ENCODE results near the gene GNB3.

GNB3 gene

DNA sequence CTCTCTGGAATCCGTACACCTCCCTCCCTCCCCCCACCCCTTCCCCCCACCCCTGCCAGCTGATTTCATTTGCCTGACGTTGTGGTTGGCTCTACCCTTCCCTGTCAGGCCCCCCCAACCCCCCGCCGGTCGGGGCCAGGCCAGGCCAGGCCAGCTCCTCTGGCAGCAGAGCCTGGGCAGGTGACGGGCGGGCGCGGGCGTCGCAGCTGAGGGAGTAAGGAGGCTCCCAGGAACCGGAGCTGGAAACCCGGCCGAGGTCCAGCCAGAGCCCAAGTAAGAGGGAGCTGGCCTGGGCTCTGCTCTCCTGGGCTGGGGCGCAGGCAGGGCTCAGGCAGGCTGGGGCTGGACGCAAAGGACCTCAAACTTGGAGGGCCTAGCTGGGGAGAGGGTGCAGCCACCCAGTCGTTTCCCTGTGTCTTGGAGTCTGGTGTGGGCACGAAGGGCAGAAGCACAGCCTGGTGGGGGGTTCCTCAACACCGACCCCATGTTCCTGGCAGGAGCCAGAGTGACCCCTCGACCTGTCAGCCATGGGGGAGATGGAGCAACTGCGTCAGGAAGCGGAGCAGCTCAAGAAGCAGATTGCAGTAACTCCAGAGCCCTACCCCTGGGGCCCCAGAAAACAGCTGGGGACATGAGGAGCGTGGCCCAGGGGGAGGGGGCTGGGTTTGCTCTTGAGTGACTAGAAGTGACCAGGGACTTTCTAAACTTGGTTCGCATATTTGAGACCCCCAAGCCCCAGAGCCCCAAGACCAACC, at the start of gene GNB3:
Gene GNB3 (plus strand): TSS at position 165 of the 755 bp plus-strand sequence. CDS start 363 bp downstream, at position 528.
- no peak for DNase-seq

DNA sequence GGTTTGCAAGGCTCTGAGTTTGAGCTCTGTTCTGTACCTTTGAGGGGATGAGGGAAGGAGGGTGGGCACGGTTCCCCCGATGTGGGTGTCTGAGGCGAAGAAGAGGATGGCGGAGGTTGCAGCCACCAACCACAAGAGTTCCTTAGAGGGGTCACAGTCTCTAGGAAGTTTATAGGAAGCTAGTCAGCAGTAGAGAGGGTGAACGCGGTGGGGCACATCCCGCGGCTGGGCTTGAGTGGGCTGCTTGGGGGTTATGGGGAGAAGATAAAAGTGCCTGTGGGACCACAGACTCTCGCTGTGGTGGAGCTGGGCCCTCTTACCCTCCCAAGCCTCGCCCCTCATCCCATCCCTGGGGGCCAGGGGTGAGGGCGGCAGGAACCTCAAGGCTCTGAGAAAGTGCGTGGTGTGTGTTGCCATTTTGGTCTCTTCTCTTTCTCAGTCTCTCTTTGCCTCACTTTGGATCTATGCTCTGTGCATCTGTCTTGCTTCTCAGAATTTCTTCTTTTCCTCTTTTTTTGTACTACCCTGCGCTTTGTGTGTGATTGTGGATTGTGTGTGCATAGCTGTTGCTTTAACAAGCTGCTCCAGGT, 48.7 kb upstream of the GNB3 start:
- DNase-seq = peak; percentile 31

DNA sequence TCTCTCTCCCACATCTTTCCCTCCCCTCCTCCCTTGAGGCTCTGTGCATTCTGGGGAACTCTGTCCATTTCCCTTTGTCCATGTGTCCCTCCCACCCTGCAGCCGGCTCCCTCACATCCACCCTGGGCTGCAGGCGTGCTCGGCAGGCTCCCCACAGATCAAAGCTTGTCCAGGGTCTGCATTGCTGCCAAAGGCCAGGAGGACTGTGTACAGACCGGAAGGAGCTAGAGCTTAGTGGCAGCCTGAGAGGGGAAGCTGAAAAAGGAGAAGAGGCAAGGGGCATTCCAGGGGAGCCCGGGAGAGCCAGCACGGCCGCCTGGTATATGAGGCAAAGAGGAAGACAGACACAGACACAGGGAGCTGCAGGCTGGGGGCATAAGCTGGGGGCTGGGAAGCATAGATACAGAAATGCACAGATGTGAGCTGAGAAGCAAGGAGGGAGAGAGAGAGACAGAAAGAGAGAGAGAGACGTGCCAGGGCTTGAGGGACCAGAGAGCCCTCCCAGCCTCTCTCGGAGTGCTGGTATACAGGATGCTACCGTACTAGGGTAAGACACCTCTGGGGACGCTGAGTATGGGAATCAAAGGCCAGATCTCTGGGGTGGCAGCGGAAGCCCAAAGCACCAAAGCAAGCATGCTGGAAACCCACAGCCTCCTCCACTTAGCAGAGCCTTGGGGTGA, 48.1 kb upstream of the GNB3 start:
- peak; percentile 58 for DNase-seq

DNA sequence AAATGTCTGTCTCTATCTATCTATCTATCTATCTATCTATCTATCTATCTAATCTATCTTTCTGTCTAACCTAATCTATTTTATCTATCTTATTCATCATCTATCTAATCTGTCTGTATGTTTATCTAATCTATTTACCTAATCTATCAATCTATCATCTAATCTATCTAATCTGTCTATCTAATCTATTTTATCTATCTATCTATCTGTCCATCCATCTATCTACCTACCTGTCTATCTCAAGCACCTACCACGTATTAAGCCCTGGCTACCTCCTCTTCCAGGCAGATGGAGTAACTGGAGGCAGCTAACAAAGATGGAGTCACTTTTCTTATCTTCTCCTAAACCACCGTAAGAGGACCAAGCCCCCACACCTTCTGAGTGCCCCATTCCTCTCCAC, 45.6 kb upstream of the GNB3 start:
- DNase-seq = no peak

DNA sequence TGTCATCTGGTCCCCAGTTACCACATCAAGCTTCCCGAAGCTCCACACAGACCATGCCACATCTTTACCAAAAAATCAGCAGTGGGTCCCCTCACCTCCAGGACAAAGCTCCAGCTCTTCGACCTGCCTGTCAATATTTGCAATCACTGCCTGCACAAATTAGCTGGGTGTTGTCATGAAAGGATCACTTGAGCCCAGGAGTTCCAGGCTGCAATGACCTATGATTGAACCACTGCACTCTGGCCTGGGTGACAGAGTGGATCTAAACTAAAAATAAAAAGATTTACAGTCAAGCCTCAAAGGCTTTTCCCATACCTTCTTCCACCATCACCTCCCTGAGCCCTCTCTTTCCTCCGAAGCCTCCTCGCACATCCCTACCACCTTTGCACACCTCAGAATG, 44.1 kb upstream of the GNB3 start:
- no peak for DNase-seq

DNA sequence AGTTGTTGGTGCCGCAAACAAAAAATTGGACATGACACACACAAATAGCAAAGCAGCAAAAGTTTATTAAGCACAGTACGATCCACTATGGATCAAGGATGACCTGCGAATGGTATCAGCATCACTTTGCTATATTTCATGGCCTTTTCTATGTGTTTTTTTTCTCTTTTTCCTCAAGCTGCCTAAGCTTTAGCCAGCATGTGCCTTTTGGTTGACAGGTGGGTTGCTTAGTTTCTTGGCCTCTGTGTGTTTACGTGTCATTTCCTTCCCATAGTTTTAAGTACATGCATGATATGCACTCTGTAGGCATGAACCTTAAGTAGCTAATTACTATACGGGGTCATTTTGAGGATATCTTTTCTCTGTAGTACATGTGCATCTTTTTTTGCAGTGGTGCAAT, 41.6 kb upstream of the GNB3 start:
- DNase-seq = no peak

DNA sequence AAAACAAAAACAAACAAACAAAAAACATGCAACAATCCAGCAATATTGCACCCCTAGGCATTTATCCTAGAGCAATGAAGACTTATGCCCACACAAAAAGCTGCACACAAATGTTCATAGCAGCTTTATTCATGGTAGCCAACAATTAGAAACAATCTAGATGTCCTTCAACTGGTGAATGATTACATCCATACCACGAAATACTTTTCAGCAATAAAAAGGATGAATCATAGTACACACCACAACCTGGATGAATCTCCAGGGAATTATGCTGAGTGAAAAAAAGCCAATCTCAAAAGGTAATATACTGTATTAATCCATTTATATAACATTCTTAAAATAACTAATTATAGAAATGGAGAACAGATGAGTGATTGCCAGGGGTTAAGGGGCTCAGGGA, 33.6 kb upstream of the GNB3 start:
- no peak for DNase-seq

DNA sequence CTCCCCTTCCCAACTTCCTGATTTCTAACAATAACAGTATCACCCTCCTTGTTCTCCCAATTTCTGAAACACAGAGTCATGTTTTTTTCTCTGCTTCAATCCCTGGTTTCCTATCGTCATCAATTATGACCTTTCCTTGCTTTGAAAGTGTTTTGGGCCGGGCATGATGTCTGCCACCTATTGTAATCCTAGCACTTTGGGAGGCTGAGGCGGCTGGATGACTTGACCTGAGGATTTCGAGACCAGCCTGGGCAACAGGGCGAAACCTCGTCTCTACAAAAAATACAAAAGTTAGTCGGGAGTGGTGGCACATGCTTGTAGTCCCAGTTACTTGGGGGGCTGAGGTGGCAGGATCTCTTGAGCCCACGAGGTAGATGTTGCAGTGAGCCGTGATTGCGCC, 31.7 kb upstream of the GNB3 start:
- DNase-seq = no peak

DNA sequence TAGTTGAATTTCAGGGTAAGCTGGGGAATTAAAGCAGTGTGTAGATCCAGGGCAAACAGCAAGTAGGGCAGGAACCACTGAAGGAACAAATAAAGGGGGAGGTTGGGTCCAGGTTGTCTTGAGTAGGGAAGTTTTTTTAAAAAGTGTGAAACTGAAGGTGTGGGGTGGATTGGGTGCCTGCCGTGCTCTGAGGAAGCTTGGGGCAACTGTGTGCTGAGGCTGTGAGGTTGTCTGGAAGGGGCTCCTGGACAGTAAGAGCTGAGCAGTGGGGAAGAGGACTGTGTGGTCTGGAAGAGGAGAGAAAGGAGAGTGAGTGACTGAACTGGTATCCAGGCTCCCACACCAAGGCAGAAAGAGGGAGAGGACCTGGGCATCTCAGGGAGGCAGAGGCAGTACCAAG, 30.0 kb upstream of the GNB3 start:
- DNase-seq = no peak

DNA sequence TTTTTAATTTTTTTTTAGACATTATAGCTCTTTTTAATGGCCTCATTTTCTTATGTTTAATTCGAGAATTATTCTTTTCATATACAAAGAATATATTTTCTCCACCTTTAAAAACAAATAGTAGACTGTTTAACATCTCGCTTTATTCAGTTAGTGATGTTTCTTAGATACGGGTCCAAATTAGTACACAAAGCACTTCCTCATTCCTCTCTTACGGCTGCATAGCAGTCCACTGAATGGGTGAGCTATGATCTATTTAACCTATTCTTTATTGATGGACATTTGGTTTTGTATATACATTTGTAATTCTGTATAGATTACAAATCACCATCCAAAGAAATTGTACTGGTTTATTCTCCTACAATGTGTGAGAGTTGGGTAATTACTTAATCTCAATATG, 27.4 kb upstream of the GNB3 start:
- DNase-seq = no peak

DNA sequence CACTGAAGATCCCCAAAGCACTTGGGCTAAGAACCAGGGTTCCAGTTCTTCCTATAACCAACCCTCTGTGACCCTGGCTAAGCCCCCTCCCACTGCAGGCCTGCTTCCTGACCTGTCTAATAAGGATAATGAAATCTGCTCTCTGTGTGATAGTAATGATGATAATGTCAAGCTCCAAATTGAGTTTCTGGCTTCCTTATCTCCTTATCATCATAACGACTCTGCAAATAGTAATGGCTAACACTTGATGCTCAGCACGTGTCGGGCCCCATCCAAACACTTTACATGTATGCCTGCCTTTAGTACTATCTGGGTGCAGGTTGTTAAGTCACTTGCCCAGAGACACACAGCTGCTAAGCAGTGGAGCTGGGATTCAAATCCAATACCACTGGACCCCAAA, 24.1 kb upstream of the GNB3 start:
- DNase-seq = no peak

DNA sequence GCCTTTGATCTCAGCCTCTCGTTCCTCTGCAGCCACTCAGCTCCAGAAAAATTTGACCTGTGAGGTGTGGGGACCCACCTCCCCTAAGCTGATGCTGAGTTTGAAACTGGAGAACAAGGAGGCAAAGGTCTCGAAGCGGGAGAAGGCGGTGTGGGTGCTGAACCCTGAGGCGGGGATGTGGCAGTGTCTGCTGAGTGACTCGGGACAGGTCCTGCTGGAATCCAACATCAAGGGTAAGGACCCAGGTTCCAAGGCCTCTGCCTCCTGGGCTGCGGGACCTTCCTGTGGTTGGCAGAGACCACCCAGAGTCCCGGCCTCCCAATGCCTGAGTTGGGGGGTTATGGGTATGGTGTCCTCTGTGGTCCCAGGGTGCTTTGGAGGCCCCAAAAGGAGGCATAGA, 23.6 kb upstream of the GNB3 start:
- no peak for DNase-seq

DNA sequence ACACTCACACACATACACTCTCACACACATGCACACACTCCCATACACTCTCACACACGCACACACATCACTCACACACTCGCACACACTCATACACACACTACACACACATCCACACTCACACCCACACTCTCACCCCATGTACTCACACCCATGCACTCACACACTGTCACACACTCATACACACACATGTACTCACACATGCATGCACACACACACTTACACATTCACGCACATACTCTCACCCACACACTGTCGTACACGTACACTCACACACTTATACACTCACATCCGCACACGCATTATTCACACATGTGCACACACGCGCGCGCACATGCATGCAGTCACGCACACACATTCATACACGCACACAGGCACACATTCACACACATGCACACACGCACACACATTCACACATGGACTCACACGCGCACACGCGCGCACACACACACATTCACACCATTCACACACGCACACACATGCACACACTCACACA, 23.0 kb upstream of the GNB3 start:
- no peak for DNase-seq

DNA sequence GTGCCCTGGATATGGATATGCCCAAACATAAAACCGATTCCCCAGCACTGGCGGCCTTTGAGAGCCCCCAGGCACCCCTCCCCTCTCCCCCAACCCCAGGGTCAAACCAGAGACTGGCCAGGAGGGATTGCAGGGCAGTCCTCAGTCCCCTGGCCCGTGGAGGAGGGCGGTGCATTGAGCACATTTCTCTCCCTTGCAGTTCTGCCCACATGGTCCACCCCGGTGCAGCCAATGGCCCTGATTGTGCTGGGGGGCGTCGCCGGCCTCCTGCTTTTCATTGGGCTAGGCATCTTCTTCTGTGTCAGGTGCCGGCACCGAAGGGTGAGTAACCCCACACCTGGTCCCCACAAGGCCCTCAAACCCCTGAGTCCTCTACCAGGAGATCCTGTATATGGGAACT, 22.5 kb upstream of the GNB3 start:
- no peak for DNase-seq

DNA sequence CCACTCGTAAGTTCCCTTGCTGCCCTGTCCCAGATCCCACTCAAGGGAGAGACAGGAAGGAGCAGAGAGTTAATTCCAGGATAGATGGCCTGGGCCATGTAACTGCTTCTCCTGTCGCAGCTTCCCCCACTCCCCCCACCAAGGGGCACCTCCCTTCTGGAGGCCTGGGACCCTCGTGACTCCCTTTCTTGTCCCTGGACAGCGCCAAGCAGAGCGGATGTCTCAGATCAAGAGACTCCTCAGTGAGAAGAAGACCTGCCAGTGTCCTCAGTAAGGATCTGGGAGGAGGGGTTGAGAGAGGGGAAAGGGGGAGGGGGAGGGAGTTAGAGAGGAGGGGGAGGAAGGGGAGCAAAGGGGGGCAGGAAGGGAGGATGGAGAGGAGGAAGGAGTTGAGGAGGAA, 22.1 kb upstream of the GNB3 start:
- no peak for DNase-seq

DNA sequence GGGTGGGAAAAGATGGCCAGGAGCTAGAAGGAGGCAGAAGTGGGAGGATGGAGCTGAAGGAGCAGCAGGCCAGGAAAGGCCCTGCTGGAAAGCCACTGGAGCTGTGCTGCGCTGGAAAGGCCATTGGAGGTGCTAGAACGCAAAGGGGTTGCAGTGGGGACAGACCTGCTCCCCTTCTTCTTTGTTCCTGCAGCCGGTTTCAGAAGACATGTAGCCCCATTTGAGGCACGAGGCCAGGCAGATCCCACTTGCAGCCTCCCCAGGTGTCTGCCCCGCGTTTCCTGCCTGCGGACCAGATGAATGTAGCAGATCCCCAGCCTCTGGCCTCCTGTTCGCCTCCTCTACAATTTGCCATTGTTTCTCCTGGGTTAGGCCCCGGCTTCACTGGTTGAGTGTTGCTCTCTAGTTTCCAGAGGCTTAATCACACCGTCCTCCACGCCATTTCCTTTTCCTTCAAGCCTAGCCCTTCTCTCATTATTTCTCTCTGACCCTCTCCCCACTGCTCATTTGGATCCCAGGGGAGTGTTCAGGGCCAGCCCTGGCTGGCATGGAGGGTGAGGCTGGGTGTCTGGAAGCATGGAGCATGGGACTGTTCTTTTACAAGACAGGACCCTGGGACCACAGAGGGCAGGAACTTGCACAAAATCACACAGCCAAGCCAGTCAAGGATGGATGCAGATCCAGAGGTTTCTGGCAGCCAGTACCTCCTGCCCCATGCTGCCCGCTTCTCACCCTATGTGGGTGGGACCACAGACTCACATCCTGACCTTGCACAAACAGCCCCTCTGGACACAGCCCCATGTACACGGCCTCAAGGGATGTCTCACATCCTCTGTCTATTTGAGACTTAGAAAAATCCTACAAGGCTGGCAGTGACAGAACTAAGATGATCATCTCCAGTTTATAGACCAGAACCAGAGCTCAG, 21.4 kb upstream of the GNB3 start:
- no peak for DNase-seq

DNA sequence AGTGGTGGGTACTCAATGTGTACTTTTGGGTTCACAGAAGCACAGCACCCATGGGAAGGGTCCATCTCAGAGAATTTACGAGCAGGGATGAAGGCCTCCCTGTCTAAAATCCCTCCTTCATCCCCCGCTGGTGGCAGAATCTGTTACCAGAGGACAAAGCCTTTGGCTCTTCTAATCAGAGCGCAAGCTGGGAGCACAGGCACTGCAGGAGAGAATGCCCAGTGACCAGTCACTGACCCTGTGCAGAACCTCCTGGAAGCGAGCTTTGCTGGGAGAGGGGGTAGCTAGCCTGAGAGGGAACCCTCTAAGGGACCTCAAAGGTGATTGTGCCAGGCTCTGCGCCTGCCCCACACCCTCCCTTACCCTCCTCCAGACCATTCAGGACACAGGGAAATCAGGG, 20.6 kb upstream of the GNB3 start:
- no peak for DNase-seq

DNA sequence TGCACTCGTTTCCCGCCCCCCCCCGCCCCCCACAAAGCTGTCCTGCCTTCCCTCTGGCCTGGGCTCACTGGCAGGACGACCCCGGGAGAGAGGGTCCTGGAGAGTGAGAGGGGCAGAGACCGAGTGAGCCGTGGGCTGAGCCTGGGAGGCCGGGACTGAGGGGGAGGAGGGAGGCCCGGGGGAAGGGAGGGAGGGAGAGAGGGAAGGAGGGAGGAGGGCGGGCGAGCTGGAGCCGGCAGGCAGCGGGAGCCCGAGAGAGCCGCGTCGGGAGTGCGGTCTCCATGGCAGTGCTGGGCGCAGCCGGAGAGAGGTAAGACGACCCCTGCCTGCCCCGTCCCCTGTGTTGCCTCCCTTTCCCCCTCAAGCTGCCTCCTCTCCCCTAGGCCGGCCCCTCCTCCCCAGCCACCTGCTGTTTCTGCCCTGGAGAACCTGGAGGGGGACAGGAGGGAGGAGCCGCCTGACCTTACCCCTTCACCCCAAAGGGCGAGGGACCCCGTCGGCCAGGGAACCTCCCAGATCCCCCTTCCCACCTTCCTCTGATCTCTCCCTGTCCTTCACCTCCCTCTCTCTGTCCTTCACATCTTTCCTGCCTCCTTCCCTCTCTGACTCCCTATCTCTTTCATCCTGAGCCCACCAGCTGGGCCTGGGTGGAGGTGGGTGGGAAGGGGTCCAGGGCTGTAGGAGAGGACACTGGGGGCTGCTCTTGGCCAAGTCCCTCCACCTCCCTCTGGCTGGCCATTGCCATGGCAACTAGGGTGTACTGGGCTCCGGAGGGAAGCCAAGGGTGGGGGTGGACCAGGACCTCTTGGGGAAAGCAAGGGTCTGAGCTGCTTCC, 18.9 kb upstream of the GNB3 start, which contains the start of gene GPR162:
Gene GPR162 (plus strand): TSS at position 231 of the 835 bp plus-strand sequence. CDS start 2,078 bp downstream, outside the sequence.
- no peak for DNase-seq

DNA sequence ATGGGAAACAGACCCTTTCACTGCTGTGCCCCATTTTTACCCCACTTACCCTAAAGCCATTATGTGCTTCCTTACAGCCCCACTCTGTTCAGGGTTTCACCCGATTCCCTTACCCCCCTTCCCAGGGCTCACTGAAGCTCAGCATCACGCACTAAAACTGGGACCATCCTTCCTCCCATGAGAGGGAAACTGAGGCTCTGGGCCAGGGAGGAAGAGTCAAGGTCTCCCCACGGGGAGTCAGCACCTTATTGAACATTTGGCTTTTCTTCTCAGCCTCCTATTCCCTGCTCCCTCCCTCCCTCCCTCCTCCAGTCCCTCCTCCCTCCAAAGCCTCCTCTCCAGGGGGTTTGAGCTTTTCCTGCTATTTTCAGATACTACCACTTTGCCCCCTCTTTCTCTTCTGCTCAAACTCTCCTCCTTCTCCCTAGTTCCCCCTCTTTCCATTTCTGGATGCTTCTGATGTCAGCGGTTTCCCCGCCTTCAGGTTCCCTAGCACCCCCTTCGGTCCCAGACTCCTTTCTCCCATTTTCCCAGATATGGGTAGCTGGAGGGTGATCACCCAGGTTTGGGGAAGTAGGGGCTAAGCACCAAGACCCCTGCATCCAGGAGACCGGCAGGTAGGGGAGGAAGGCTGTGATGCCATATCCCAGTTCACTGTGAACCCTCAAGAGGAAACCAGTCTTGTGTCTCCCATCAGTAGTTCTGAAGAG, 18.1 kb upstream of the GNB3 start:
- no peak for DNase-seq

DNA sequence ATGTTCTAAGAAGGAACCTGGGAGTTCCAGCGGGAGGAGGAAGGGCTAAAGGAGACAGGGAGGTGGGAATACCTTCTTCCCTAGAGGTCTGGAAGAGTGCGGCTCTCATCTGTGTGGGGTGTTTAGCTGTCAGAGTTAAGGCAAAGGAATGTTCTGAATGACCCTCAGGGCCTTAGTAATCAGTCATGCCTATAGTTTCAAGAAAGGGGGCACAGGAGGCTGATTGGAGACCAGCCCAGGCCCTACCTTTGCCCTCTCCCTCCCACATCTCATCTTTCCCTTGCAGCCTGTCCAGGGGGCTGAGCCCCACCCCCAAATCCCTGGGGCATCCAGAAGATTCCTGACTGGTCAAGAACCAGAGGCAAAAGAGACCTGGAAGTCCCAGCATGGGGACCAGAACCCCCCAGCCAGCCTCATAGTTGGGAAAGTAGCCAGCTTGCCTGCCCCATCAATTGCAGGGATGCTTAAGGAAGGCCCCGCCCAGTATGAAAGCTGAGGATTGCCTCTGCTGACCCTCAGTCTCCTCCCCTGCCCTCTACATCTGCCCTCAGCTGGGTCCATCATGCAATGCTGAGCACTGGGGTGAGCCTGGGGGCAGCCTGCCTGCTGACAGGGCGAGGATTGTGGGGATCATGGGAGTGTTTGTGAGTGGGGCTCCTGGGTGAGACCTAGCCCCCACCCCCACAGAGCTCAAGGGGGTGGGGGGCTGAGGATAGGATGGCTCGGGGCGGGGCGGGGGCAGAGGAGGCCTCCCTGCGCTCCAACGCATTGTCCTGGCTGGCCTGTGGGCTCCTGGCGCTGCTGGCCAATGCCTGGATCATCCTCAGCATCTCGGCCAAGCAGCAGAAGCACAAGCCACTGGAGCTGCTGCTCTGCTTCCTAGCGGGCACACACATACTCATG, 17.3 kb upstream of the GNB3 start:
- no peak for DNase-seq
